Neural cell (in vitro differentiated cells): Measurements from ENCODE around the gene BMPR1A. TPM values are rescaled to one million over a fixed set of nuclear protein-coding genes. Genes with fewer than 3 reads are reported as not detected.

ENCODE experiments used
- H2AFZ ChIP-seq: fragments of 200-600, 300-800 bp; sonication (generic), shearing (Covaris generic); 2 replicates; pipeline ENCODE4 v1.6.0; 2014; ENCODE audit warnings: low read depth, mild to moderate bottlenecking, antibody characterized with exemption, low read length, moderate library complexity
- H3F3A ChIP-seq: fragments of 200-600 bp; shearing (Covaris generic); 2 replicates; pipeline ENCODE4 v1.6.1; 2016; ENCODE audit warnings: mild to moderate bottlenecking, moderate library complexity, mixed read lengths, antibody characterized with exemption, low read length; ENCODE audit not compliant: insufficient read depth, poor library complexity, severe bottlenecking
- H3K27ac ChIP-seq: fragments of 200-600, 300-800 bp; sonication (generic), shearing (Covaris generic); 2 replicates; pipeline ENCODE4 v1.5.1; 2014; ENCODE audit warnings: mild to moderate bottlenecking, low read length, moderate library complexity
- H3K27me3 ChIP-seq: fragments of 300-800, 200-600 bp; sonication (generic), shearing (Covaris generic); 2 replicates; pipeline ENCODE4 v1.6.0; 2014; ENCODE audit warnings: mild to moderate bottlenecking, low read depth, low read length, moderate library complexity; ENCODE audit not compliant: insufficient read depth
- H3K36me3 ChIP-seq: fragments of 300-800, 200-600 bp; sonication (generic), shearing (Covaris generic); 2 replicates; pipeline ENCODE4 v1.5.1; 2014; ENCODE audit warnings: mild to moderate bottlenecking, antibody characterized with exemption, low read length, moderate library complexity; ENCODE audit not compliant: insufficient read depth
- H3K4me2 ChIP-seq: fragments of 300-800, 200-600 bp; sonication (generic), shearing (Covaris generic); 2 replicates; pipeline ENCODE4 v1.6.0; 2014; ENCODE audit warnings: mild to moderate bottlenecking, low read length
- H3K4me3 ChIP-seq: fragments of 300-800, 200-600 bp; sonication (generic), shearing (Covaris generic); 2 replicates; pipeline ENCODE4 v1.5.1; 2014; ENCODE audit warnings: mild to moderate bottlenecking, low read length, moderate library complexity
- H3K79me2 ChIP-seq: fragments of 200-600 bp; shearing (Covaris generic); replicated peaks from 2 replicates; pipeline ENCODE4 v1.6.0; 2014; ENCODE audit warnings: mild to moderate bottlenecking, low read length, moderate library complexity; ENCODE audit not compliant: insufficient read depth
- H3K9ac ChIP-seq: fragments of 300-800, 200-600 bp; sonication (generic), shearing (Covaris generic); 2 replicates; pipeline ENCODE4 v1.6.1; 2016; ENCODE audit warnings: mild to moderate bottlenecking, low read length, mixed read lengths
- H3K9me2 ChIP-seq: fragments of 200-600 bp; shearing (Covaris generic); 2 replicates; pipeline ENCODE4 v1.6.1; 2016; ENCODE audit warnings: mild to moderate bottlenecking, low read length, mixed read lengths; ENCODE audit not compliant: insufficient read depth
- H3K9me3 ChIP-seq: fragments of 200-600, 300-800 bp; sonication (generic), shearing (Covaris generic); 2 replicates; pipeline ENCODE4 v1.6.1; 2016; ENCODE audit warnings: mild to moderate bottlenecking, mixed run types, low read length, moderate library complexity, mixed read lengths
- H4K20me1 ChIP-seq: fragments of 200-600 bp; shearing (Covaris generic); 2 replicates; pipeline ENCODE4 v1.6.1; 2016; ENCODE audit warnings: mild to moderate bottlenecking, mixed run types; ENCODE audit not compliant: insufficient read depth
- EP300 ChIP-seq: fragments of 450-650 bp; conservative IDR thresholded peaks from 2 replicates; pipeline ENCODE4 v1.6.1; 2014; ENCODE audit warnings: antibody characterized with exemption, mild to moderate bottlenecking, moderate library complexity; ENCODE audit not compliant: poor library complexity, severe bottlenecking
- EZH2 ChIP-seq: fragments of 200-600, 300-800 bp; shearing (Covaris generic), sonication (generic); IDR thresholded peaks from 2 replicates; pipeline ENCODE4 v1.6.1; 2014; ENCODE audit warnings: antibody characterized with exemption, low read length, borderline replicate concordance, mild to moderate bottlenecking; ENCODE audit not compliant: insufficient read depth, poor library complexity, severe bottlenecking
- MXI1 ChIP-seq: fragments of 450-650 bp; conservative IDR thresholded peaks from 2 replicates; pipeline ENCODE4 v1.6.1; 2014; ENCODE audit warnings: antibody characterized with exemption, mild to moderate bottlenecking; ENCODE audit not compliant: poor library complexity, severe bottlenecking
- POLR2AphosphoS5 ChIP-seq: IDR thresholded peaks from 2 replicates; pipeline ENCODE4 v1.6.1; 2012
- RAD21 ChIP-seq: fragments of 450-650 bp; conservative IDR thresholded peaks from 2 replicates; pipeline ENCODE4 v1.6.1; 2014; ENCODE audit warnings: antibody characterized with exemption, mild to moderate bottlenecking, moderate library complexity
- SMC3 ChIP-seq: fragments of 450-650 bp; conservative IDR thresholded peaks from 2 replicates; pipeline ENCODE4 v1.6.1; 2014; ENCODE audit warnings: antibody characterized with exemption, mild to moderate bottlenecking, moderate library complexity; ENCODE audit not compliant: poor library complexity
- TAF1 ChIP-seq: IDR thresholded peaks from 2 replicates; pipeline ENCODE4 v1.6.1; 2012; ENCODE audit warnings: low read depth
- polyA plus RNA-seq: library from polyadenylated mRNA; depleted of rRNA; stranded (reverse); fragments of >200 nt; gene quantifications from 2 replicates; pipeline ENCODE4 v1.2.3, GENCODE V29; 2014
- TF ChIP-seq, protein P1 (sequence below): IDR thresholded peaks from 2 replicates; pipeline ENCODE4 v1.6.1; 2012; ENCODE audit warnings: borderline replicate concordance
- TF ChIP-seq, protein P2 (sequence below): fragments of 450-650 bp; IDR thresholded peaks from 2 replicates; pipeline ENCODE4 v1.5.1; 2014; ENCODE audit warnings: antibody characterized with exemption, mild to moderate bottlenecking, moderate library complexity; ENCODE audit not compliant: poor library complexity, severe bottlenecking

The BMPR1A gene
- polyA plus RNA-seq, 1 donor from 2014 or later: 29.9 TPM

DNA sequence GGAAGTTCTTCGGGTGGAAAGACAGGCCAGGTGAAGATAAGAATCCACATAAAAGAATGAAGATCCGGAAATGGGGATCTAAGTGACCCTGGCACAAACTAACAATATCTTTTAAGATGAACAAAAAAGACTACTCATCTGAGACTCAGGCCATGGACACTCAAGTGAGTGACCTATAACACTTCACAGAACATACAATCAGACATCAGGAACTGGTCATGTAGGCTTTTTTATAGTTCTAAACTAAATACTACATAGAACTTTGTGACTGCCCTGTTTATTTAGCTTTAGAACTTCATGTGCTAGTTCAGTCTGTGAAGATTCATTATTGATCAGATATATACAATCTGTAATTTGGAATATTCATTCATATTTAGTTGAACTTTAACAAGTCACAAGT, 148.2 kb downstream of the BMPR1A start:
- TF ChIP-seq, protein P1, sequence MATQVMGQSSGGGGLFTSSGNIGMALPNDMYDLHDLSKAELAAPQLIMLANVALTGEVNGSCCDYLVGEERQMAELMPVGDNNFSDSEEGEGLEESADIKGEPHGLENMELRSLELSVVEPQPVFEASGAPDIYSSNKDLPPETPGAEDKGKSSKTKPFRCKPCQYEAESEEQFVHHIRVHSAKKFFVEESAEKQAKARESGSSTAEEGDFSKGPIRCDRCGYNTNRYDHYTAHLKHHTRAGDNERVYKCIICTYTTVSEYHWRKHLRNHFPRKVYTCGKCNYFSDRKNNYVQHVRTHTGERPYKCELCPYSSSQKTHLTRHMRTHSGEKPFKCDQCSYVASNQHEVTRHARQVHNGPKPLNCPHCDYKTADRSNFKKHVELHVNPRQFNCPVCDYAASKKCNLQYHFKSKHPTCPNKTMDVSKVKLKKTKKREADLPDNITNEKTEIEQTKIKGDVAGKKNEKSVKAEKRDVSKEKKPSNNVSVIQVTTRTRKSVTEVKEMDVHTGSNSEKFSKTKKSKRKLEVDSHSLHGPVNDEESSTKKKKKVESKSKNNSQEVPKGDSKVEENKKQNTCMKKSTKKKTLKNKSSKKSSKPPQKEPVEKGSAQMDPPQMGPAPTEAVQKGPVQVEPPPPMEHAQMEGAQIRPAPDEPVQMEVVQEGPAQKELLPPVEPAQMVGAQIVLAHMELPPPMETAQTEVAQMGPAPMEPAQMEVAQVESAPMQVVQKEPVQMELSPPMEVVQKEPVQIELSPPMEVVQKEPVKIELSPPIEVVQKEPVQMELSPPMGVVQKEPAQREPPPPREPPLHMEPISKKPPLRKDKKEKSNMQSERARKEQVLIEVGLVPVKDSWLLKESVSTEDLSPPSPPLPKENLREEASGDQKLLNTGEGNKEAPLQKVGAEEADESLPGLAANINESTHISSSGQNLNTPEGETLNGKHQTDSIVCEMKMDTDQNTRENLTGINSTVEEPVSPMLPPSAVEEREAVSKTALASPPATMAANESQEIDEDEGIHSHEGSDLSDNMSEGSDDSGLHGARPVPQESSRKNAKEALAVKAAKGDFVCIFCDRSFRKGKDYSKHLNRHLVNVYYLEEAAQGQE: no peak
- Histone ChIP-seq H3K9me2 (no peaks in the 10 kb centered on the region), H3K4me2 (no peak overlapping the region), H3F3A (no peaks in the 10 kb centered on the region), H4K20me1 (no peaks in the 10 kb centered on the region), H2AFZ (no peak overlapping the region), H3K9ac (no peak overlapping the region), H3K36me3 (peaks cover 11% of the 10 kb centered on the region), H3K9me3 (no peaks in the 10 kb centered on the region), H3K79me2 (no peaks in the 10 kb centered on the region), H3K4me3 (no peak overlapping the region), H3K27ac (no peak overlapping the region), H3K27me3 (no peaks in the 10 kb centered on the region)

DNA sequence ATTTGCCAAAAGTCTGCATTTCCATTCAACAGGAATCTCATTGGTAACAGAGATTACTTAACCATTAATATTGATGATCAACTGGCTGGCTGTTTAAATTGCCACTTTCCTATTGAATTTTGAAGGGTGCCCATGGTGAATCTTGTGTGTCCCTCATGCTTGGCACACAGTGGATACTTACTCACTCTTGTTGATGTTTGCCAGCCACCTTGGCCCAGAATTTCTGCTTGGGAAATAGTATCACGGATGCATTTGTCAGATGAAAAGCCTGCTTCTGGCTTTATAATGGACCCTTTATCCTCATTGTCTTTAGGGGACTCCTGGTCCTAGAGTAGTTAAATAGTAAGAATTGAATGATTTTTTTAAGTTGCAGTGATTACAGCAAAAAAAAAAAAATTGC, 149.0 kb downstream of the BMPR1A start:
- Histone ChIP-seq H3K4me2 (no peak overlapping the region), H3K9me2 (no peaks in the 10 kb centered on the region), H3K27ac (no peak overlapping the region), H3K9me3 (no peaks in the 10 kb centered on the region), H3K9ac (no peak overlapping the region), H4K20me1 (no peaks in the 10 kb centered on the region), H3K36me3 (peaks cover 11% of the 10 kb centered on the region), H3K27me3 (no peaks in the 10 kb centered on the region), H3K4me3 (no peak overlapping the region), H2AFZ (no peak overlapping the region), H3F3A (no peaks in the 10 kb centered on the region), H3K79me2 (no peaks in the 10 kb centered on the region)
- TF ChIP-seq EZH2: no peak
- TF ChIP-seq MXI1: no peak
- no peak for TF ChIP-seq POLR2AphosphoS5
- TF ChIP-seq, protein P2, sequence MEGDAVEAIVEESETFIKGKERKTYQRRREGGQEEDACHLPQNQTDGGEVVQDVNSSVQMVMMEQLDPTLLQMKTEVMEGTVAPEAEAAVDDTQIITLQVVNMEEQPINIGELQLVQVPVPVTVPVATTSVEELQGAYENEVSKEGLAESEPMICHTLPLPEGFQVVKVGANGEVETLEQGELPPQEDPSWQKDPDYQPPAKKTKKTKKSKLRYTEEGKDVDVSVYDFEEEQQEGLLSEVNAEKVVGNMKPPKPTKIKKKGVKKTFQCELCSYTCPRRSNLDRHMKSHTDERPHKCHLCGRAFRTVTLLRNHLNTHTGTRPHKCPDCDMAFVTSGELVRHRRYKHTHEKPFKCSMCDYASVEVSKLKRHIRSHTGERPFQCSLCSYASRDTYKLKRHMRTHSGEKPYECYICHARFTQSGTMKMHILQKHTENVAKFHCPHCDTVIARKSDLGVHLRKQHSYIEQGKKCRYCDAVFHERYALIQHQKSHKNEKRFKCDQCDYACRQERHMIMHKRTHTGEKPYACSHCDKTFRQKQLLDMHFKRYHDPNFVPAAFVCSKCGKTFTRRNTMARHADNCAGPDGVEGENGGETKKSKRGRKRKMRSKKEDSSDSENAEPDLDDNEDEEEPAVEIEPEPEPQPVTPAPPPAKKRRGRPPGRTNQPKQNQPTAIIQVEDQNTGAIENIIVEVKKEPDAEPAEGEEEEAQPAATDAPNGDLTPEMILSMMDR: no peak
- no peak for TF ChIP-seq TAF1

DNA sequence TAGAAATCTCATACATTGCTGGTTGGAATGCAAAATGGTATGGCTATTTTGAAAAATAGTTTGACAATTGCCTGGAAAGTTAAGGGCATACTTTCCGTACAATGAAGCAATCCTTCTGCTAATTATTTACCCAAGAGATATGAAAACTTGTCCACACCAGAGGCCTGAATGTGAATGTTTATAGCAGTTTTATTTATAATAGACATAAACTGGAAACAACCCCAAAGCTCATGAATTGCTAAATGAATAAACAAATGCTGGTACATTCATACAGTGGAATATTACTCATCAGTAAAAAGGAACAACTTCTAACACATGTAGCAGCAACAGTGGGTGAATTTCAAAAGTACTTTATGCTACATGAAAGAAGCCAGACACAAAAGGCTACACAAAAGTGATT, 158.3 kb downstream of the BMPR1A start:
- Histone ChIP-seq H3K9ac (no peak overlapping the region), H3K9me3 (no peaks in the 10 kb centered on the region), H3K36me3 (no peaks in the 10 kb centered on the region), H3K4me2 (no peak overlapping the region), H3K4me3 (no peak overlapping the region), H3K9me2 (no peaks in the 10 kb centered on the region), H3K27ac (no peak overlapping the region), H2AFZ (no peak overlapping the region), H3K79me2 (no peaks in the 10 kb centered on the region), H3K27me3 (no peaks in the 10 kb centered on the region), H3F3A (no peaks in the 10 kb centered on the region), H4K20me1 (no peaks in the 10 kb centered on the region)
- TF ChIP-seq RAD21 (no peak), MXI1 (no peak), EP300 (no peak), EZH2 (no peak), TAF1 (no peak), SMC3 (no peak), POLR2AphosphoS5 (no peak)
- TF ChIP-seq, protein P1: no peak
- TF ChIP-seq, protein P2: no peak
